ENCODE data around the gene SNAP25.

Gene SNAP25

DNA sequence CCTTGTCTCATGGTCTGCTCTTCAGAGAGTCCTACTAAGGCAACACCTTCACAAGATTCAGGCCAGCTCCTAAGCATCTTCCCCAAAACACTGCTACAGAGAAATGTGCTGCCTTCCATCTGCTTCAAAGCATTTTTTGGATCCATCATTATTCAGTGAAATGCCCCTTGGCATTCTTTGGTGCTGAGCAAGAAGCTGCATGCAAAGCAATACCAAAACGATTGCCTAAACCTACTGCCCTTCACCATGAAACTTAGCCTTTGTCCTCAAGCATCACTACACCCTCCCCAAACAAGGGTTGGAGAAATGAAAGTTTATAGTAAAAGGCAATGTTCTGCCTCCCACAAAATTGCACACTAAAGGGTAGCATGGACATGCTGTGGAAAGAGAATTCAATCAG is 93.5 kb downstream of the SNAP25 start:
- DNase-seq, result no peak
- TF ChIP-seq GATA1 (IDR thresholded peaks at IDR 0.05; ENCODE audit: low read depth, low read length) (no peak), POLR2A (IDR thresholded peaks at IDR 0.05; ENCODE audit: low read length) (no peak)

DNA sequence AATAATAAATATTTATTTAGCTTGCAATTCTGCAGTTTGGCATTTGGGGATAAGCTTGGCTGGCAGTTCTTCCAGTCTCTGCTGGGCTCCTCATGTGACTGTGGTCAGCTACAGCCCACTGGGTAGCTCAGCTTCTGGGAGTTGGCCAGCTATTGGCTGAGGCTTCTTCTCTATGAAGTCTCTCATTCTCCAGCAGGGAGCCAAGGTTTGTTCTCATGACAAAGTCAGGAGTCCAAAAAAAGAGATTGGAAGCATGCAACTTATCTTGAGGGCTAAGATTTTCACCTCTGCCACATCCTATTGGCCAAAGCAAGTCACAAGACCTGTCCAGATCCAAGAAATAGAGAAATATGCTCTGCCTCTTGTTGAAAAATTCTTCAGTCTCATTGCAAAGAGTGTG is 94.6 kb downstream of the SNAP25 start:
- TF ChIP-seq POLR2A (IDR thresholded peaks at IDR 0.05; ENCODE audit: low read length), result no peak
- TF ChIP-seq GATA1 (IDR thresholded peaks at IDR 0.05; ENCODE audit: low read depth, low read length), result no peak
- DNase-seq, result no peak

DNA sequence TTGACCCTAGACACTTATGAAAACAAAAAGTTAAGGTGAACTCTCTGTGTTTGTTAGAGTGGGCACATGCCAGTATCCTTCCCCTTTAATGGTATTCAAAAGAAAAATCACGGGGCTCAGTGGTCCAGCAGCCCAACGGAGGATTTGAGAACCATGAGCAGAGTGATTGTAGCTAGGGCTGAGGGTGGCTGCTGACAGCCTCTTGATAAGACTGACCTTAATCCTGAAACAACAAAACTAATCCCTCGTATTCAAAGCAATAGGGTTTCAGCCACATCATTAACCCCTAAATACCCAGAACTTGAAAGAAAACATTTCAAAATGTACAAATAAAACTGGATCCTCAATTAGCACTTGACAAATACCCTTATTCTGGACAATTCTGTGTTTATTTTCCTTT is 95.1 kb downstream of the SNAP25 start:
- DNase-seq, result no peak
- TF ChIP-seq GATA1 (IDR thresholded peaks at IDR 0.05; ENCODE audit: low read depth, low read length) (no peak), POLR2A (IDR thresholded peaks at IDR 0.05; ENCODE audit: low read length) (no peak)

DNA sequence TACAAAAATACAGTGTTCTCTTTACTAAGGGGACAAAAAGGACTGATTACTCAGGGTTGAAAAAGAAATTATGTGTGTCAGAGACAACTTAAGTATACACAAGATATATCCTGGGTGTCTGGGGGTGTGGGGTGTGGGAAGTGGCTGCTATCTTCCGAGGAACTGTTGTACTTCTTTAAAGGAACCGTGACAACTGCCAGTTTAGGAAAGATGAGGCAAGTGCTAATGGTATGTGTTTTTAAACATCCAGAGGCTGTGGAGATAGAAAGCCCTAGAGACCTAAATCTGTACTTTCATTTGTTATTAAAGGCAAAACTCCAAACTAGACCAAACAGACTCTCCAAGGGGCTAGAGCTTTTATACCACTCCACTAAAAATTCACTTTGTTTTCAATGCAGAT is 95.6 kb downstream of the SNAP25 start:
- no peak for DNase-seq
- TF ChIP-seq GATA1 (IDR thresholded peaks at IDR 0.05; ENCODE audit: low read depth, low read length), result no peak
- TF ChIP-seq POLR2A (IDR thresholded peaks at IDR 0.05; ENCODE audit: low read length), result no peak

DNA sequence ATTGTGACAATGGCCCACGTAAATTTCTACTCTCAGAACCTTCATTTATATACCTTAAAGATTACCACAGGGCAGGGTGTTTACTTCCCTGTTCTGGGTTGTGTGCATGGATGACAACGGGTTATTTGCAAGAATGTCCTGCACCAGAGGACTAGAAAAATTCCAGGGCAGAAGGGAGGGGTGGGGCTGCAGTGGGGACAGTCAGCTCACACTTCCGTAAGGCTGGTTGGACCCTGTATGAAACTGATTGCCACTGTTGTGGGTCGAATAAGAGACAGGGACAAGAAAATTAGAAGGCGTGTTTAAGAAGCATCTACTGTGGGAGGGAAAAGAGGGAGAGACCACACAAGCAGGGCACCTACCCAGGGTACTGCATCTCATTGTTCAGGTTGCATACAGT is 96.5 kb downstream of the SNAP25 start:
- TF ChIP-seq POLR2A (IDR thresholded peaks at IDR 0.05; ENCODE audit: low read length), result no peak
- no peak for TF ChIP-seq GATA1 (IDR thresholded peaks at IDR 0.05; ENCODE audit: low read depth, low read length)
- DNase-seq, result no peak

DNA sequence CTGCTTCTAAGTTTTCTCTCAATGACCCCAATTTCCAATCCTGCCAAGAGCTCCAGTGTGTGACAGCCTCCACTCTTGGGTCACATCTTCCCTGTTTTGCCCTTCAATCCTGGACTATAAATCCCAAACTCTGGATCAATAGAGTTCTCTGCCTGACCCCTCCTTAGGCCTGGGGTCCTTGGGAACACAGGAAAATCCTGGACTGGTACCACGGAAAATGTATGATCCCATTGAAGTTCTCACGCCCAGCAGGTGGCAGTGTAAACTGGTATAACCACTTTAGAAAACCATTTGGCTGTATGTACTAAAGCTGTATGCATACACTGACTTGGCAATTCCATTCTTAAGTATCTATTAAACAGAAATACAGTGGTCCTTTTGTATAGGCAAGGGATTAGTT is 98.0 kb downstream of the SNAP25 start:
- TF ChIP-seq POLR2A (IDR thresholded peaks at IDR 0.05; ENCODE audit: low read length), result no peak
- TF ChIP-seq GATA1 (IDR thresholded peaks at IDR 0.05; ENCODE audit: low read depth, low read length), result no peak
- peak; percentile 2 to 22 for DNase-seq

DNA sequence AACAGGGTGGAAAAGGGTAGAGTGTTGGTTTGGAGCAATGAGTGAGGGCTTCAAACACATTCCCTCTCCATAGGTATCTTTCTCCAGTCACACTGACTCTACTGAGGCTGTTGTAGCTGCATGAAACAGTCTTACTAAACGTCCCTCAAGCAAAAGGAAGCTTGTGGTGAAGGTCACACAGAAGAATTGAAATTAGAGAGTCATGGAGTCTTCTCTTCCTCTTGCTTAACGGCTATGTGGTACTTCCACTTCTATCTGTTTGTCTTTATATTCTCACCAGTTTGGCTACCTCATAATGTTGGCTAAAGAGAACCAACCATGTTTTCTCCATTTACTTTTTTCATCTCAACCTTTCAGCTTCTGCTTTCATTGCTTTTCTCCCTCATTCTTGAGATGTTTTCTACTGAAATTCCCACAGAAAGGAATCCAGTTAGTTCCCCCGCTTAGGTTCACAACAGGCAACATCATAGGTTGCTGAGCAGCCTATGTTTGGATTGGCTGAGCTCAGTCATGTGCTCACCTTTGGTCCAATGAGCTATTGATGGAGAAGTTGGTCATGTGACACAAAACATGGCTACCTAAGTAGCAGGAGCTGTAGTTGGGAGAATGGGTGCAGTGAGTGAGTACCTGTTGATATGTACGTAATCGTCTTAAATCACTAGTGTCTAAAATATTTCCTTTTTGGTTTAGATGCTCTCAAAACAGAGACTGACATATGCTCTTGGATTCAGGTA is 99.8 kb downstream of the SNAP25 start:
- DNase-seq, result no peak
- TF ChIP-seq GATA1 (IDR thresholded peaks at IDR 0.05; ENCODE audit: low read depth, low read length), result no peak
- no peak for TF ChIP-seq POLR2A (IDR thresholded peaks at IDR 0.05; ENCODE audit: low read length)

DNA sequence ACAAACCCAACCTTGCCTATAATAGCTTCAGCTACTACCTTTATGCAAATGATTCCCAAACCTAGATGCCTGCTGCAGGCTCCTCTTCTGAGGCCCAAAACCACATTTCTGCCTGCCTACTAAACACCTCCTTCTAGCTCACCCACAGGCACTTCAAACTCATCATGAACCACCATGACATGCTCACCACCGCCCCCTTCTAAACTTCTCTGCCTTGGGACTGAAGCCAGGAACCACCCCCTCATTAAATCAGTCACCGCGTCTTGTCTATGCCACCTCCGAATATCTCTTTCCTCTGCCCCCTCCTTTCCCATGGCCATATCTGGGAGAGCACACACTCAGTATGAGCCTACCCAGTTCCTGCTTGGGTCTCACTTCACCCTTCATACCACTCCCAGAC is 101.2 kb downstream of the SNAP25 start:
- no peak for TF ChIP-seq POLR2A (IDR thresholded peaks at IDR 0.05; ENCODE audit: low read length)
- TF ChIP-seq GATA1 (IDR thresholded peaks at IDR 0.05; ENCODE audit: low read depth, low read length), result no peak
- no peak for DNase-seq

DNA sequence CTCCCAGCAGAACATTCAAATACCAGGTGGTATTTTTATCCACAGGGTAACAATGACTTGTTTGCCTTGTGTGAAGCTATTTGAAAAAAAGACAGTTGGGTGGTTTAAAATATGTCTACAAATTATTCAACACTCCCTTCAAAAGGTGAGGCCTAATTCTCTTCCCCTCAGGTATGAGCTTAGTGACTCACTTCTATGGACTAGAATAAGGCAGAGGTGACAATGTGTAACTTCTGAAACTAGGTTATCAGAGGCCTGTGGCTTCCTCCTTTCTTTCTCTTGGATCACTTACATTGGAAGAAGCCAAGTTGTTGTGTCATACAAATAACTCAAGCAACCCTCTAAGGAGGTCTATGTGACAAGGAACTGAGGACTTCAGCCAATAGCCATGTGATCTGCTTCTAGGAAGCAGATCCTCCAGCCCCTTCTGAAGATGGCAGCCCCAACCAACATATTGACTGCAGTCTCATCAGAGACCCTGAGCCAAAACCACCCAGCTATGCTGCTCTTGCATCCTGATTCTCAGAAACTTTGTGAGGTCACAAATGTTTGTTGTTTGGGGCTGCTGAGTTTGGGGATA is 102.6 kb downstream of the SNAP25 start:
- DNase-seq, result no peak
- TF ChIP-seq GATA1 (IDR thresholded peaks at IDR 0.05; ENCODE audit: low read depth, low read length), result no peak
- TF ChIP-seq POLR2A (IDR thresholded peaks at IDR 0.05; ENCODE audit: low read length), result no peak

DNA sequence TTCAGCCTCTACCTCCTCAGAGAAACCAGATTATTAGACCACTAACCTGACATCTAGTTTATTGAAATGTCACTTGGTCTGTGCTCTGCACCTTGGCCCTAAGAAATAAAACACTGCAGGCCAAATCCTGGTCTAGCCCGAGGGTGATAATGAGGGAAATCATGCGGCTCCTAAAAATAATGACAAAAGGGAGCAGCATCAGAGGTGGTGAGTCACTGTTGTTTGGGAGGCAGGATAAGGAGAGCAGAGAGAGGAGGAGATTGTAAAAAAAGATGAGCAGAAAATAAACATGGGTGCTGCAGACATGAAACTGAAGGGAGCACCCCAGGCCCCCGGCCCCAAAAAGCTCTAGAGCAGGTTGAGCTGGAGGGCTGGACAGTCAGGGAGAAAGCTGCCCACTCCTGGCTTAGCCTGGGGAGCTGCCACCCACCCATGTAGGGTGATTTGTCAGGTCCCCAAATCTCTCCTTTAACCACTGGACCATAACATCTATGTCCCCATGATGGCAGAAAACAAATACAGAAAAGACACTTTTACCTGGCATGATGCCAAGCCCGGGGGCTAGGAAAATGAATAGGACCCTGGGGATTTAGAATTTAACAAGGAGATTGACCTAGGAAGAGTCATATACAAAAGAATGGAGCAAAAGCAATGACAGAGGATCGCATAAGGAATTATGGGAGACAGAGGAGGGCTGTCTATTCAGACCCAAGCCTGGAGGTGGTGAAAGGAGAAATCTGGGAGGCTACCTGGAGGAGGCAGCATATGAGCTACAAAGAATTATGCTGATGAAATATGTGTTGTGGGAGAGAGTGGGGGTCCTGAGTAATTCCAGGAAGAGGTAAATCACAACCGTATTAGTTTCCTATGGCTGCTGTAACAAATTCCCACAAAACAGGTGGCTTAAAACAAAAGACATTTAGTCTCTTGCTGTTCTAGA is 103.7 kb downstream of the SNAP25 start:
- TF ChIP-seq GATA1 (IDR thresholded peaks at IDR 0.05; ENCODE audit: low read depth, low read length), result no peak
- no peak for TF ChIP-seq POLR2A (IDR thresholded peaks at IDR 0.05; ENCODE audit: low read length)
- no peak for DNase-seq

DNA sequence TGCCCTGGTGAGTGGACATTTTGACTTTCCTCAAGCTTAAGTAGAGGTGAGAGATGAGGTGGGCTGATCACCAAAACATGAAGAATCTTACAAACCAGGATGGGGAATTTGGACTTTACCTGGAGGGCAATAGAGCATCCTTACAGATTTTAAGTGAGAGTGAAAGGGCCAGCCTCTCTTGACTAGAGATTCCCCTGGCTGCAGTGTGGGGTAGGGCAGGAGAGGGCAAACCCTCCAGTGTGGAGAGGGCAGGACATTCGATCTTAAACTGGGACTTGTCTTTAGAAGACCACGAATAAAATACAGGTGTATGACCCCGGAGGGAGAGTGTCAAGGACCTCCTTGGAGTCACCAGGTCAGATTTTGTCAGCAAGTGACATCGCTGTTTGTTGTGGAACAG is 105.1 kb downstream of the SNAP25 start:
- no peak for DNase-seq
- no peak for TF ChIP-seq POLR2A (IDR thresholded peaks at IDR 0.05; ENCODE audit: low read length)
- TF ChIP-seq GATA1 (IDR thresholded peaks at IDR 0.05; ENCODE audit: low read depth, low read length), result no peak

DNA sequence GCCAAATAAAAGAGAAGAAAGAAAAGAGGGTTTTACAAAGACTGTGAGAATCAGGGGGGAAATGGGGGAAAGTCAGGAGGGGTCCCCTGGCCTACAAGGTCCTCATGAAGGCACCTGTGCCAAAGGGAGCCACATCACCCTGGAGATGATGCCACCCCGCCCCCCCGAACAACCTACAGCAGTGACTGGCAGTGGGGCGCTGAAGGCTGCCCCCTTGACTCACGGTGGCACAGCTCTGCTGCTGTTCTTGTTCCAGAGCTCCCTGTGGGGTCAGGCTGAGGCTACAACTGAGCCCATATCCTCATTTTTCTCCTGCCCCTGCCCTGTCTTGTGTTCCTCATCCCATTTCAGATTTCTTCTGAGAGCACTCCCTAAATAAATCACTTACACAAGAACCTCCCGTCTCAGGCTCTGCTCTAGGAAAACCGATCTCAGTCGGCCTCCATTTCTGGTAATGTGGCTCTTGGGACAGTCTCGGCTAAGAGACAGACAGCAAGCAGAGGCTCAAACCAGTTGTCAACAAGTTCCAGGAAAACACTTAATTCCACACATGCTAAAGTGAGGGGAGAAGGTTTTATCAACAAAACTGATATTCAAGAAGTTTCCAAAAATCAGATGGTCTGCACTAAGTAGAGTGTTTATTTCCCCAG is 105.7 kb downstream of the SNAP25 start:
- no peak for DNase-seq
- TF ChIP-seq POLR2A (IDR thresholded peaks at IDR 0.05; ENCODE audit: low read length), result no peak
- no peak for TF ChIP-seq GATA1 (IDR thresholded peaks at IDR 0.05; ENCODE audit: low read depth, low read length)

DNA sequence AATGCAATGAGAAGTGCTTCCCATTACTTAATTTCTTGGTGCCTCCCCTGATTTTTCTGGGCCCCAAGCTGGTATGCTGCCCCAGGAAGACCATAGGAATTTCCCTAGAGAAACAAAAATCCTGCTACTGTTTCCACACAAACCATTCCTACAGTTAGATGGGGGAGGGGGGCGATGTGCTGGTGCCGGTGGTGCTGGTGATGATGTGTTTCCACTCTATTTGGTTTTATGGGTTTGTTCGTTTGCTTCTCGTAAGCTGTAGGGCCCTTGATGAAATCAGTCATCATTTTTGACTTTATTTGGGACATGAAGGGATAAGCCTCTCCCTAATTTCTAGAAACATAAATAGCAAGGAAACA is 110.2 kb downstream of the SNAP25 start:
- no peak for TF ChIP-seq GATA1 (IDR thresholded peaks at IDR 0.05; ENCODE audit: low read depth, low read length)
- no peak for TF ChIP-seq POLR2A (IDR thresholded peaks at IDR 0.05; ENCODE audit: low read length)
- no peak for DNase-seq

Data from erythroblast (primary cell).